Uterus (tissue), 4 donors: Measurements from ENCODE around the gene OR52B6. TPM values are rescaled to one million over a fixed set of nuclear protein-coding genes. Genes with fewer than 3 reads are reported as not detected.

Experiments used
- DNase-seq, 2 donors: peaks; one replicate each; pipeline ENCODE4 v3.0.0-alpha.2; 2019 to 2020
- H3K27ac ChIP-seq, 2 donors: fragments of 200-600 bp; sonication (generic); 1 replicate in 1 of 2; 2 replicates in 1 of 2; pipeline ENCODE4 v1.5.1; 2016 to 2018
- H3K27me3 ChIP-seq, 2 donors: fragments of 200-600 bp; sonication (generic); one replicate each; pipeline ENCODE4 v1.5.1; 2018 to 2019; ENCODE audit warnings: control low read depth in 1 of 2
- H3K36me3 ChIP-seq, 2 donors: fragments of 200-600 bp; sonication (generic); one replicate each; pipeline ENCODE4 v1.5.1; 2019; ENCODE audit warnings: control low read depth in 1 of 2
- H3K4me1 ChIP-seq, 2 donors: fragments of 200-600 bp; sonication (generic); one replicate each; pipeline ENCODE4 v1.5.1; 2018 to 2019; ENCODE audit warnings: control low read depth in 1 of 2
- H3K4me3 ChIP-seq, 2 donors: fragments of 200-600 bp; sonication (generic); 1 replicate in 1 of 2; 2 replicates in 1 of 2; pipeline ENCODE4 v1.5.1; 2018 to 2019; ENCODE audit warnings: mild to moderate bottlenecking in 1 of 2
- H3K9me3 ChIP-seq, 2 donors: fragments of 200-600 bp; sonication (generic); one replicate each; pipeline ENCODE4 v1.5.1; 2019; ENCODE audit warnings: control low read depth in 1 of 2
- POLR2A ChIP-seq, 2 donors: fragments of 450-650 bp; IDR thresholded peaks; one replicate each; pipeline ENCODE4 v1.6.1; 2016; ENCODE audit warnings: antibody characterized with exemption in 2 of 2, mild to moderate bottlenecking in 1 of 2, moderate library complexity in 1 of 2
- intact Hi-C: fragments of 100-400 bp; cut with DNase I; formaldehyde crosslinking; loops from one replicate; pipeline ENCODE4 v1.15.1; 2023; ENCODE audit warnings: low total_unique reads
- total RNA-seq, 4 donors: library from RNA; depleted of rRNA in 3 of 4; stranded (reverse); fragments of >200 nt in 3 of 4; gene quantifications; one replicate each; pipeline versions ENCODE4 v1.1.0 to v1.2.4, GENCODE V29; 2014 to 2023
- TF ChIP-seq, protein P1 (sequence below), 4 experiments: fragments of 200-600 bp in 2 of 4; fragments of 450-650 bp in 2 of 4; sonication (generic) in 2 of 4; IDR thresholded peaks; one replicate each; pipeline ENCODE4 v1.5.1; 2016 to 2019; ENCODE audit warnings: antibody characterized with exemption in 4 of 4, mild to moderate bottlenecking in 2 of 4, moderate library complexity in 1 of 4
- donor health status: DM: yes; HTN: yes; CAD: no.

OR52B6 gene
- total RNA-seq, 4 donors from 2014 or later, result not detected

- DNase-seq, result no peak
- TF ChIP-seq POLR2A (IDR thresholded peaks at IDR 0.05), result no peak
- TF ChIP-seq, protein P1, sequence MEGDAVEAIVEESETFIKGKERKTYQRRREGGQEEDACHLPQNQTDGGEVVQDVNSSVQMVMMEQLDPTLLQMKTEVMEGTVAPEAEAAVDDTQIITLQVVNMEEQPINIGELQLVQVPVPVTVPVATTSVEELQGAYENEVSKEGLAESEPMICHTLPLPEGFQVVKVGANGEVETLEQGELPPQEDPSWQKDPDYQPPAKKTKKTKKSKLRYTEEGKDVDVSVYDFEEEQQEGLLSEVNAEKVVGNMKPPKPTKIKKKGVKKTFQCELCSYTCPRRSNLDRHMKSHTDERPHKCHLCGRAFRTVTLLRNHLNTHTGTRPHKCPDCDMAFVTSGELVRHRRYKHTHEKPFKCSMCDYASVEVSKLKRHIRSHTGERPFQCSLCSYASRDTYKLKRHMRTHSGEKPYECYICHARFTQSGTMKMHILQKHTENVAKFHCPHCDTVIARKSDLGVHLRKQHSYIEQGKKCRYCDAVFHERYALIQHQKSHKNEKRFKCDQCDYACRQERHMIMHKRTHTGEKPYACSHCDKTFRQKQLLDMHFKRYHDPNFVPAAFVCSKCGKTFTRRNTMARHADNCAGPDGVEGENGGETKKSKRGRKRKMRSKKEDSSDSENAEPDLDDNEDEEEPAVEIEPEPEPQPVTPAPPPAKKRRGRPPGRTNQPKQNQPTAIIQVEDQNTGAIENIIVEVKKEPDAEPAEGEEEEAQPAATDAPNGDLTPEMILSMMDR (IDR thresholded peaks at IDR 0.05), result no peak
- intact Hi-C loops, result no loop called here
- no peak overlapping the region for H3K27ac ChIP-seq
- H3K4me3 ChIP-seq, result no peak overlapping the region
- H3K36me3 ChIP-seq, result no peaks in the 10 kb centered on the region
- no peaks in the 10 kb centered on the region for H3K4me1 ChIP-seq
- H3K9me3 ChIP-seq, result no peaks in the 10 kb centered on the region
- H3K27me3 ChIP-seq, result no peaks in the 10 kb centered on the region
These were observed 24.0 kb upstream of the OR52B6 start for GRCh38 chr11:5556596-5557188.

- TF ChIP-seq POLR2A (IDR thresholded peaks at IDR 0.05), result no peak
- TF ChIP-seq, protein P1 (IDR thresholded peaks at IDR 0.05), result no peak
- Histone ChIP-seq H3K4me3 (no peak overlapping the region), H3K27ac (no peak overlapping the region), H3K4me1 (no peaks in the 10 kb centered on the region), H3K9me3 (no peaks in the 10 kb centered on the region), H3K36me3 (no peaks in the 10 kb centered on the region), H3K27me3 (no peaks in the 10 kb centered on the region)
- intact Hi-C loops, result no loop called here
- DNase-seq, result no peak
These were observed 22.9 kb upstream of the OR52B6 start for GRCh38 chr11:5557751-5558150.

- no peak for DNase-seq
- no peak for TF ChIP-seq POLR2A (IDR thresholded peaks at IDR 0.05)
- TF ChIP-seq, protein P1 (IDR thresholded peaks at IDR 0.05), result no peak
- intact Hi-C loops, result no loop called here
- Histone ChIP-seq H3K27me3 (no peaks in the 10 kb centered on the region), H3K36me3 (no peaks in the 10 kb centered on the region), H3K4me3 (no peak overlapping the region), H3K27ac (no peak overlapping the region), H3K4me1 (no peaks in the 10 kb centered on the region), H3K9me3 (no peaks in the 10 kb centered on the region)
These were observed 16.2 kb upstream of the OR52B6 start for GRCh38 chr11:5564259-5565019.

DNA sequence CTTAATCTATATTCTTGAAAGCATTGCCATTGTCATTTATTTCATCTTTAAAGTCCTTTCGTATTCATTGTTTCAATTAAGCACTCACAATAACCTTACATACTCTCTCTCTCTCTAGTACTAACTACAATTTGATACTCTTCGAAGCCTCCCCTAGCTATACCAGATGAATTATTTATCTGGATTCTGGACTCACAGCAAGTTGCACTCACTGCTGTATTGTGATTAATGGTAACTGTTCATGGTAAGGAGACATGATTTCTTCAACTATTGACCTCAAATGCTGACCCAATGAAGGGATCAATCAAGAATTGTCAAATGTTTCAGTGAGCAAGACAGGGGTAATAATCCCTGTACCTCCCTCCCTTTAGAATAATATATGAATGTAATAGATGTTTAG lies 6.0 kb upstream of the OR52B6 start:
- no peak for DNase-seq
- Histone ChIP-seq H3K4me1 (no peaks in the 10 kb centered on the region), H3K27me3 (no peaks in the 10 kb centered on the region), H3K4me3 (no peak overlapping the region), H3K27ac (no peak overlapping the region), H3K9me3 (no peaks in the 10 kb centered on the region), H3K36me3 (no peaks in the 10 kb centered on the region)
- TF ChIP-seq POLR2A (IDR thresholded peaks at IDR 0.05), result no peak
- TF ChIP-seq, protein P1 (IDR thresholded peaks at IDR 0.05), result no peak
- intact Hi-C loops, result no loop called here

DNA sequence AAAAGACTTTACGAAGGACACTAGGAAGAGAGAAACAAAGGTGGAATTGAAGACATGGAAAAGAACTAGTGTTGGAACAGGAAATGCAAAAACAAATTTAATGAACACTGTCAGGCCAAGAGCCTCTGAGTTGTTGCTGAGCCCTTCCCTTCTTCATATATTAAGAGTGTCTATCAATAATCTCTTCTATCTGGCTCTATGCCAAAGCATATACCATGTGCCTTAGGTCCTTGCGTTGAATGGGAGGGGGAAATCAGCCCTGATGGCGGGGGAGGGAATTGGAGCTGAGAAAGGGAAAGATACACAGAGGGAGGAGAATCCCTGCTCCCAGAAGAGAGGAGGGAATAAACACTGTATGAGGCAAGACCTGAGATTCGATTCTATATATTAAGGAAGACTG lies 5.5 kb upstream of the OR52B6 start:
- TF ChIP-seq POLR2A (IDR thresholded peaks at IDR 0.05), result no peak
- TF ChIP-seq, protein P1 (IDR thresholded peaks at IDR 0.05), result no peak
- Histone ChIP-seq H3K36me3 (no peaks in the 10 kb centered on the region), H3K4me1 (no peaks in the 10 kb centered on the region), H3K9me3 (no peaks in the 10 kb centered on the region), H3K27me3 (no peaks in the 10 kb centered on the region), H3K27ac (no peak overlapping the region), H3K4me3 (no peak overlapping the region)
- no peak for DNase-seq
- intact Hi-C loops, result no loop called here
